Common myeloid progenitor, CD34-positive (primary cell): Measurements from ENCODE around the gene CCDC50.

Experiments
- CTCF ChIA-PET: fragments of 350-600 bp; sonication (Branson Sonifier 250); formaldehyde crosslinking; loops from one replicate; lab custom pipeline; 2021; ENCODE audit warnings: antibody characterized with exemption; lab: Charles Lee
- POLR2A ChIA-PET: fragments of 350-600 bp; sonication (Branson Sonifier 250); formaldehyde crosslinking; loops from one replicate; lab custom pipeline; 2021; ENCODE audit warnings: antibody characterized with exemption; lab: Charles Lee
- DNase-seq, 3 donors: peaks; one replicate each; pipeline versions ENCODE4 v3.0.0 to v3.0.0-alpha.2; 2013
- H3K27ac ChIP-seq, 2 experiments: 1 replicate in 1 of 2; 2 replicates in 1 of 2; pipeline ENCODE4 v1.7.0; 2013; ENCODE audit warnings: inconsistent platforms in 2 of 2, low read length in 2 of 2, mild to moderate bottlenecking in 2 of 2, low read depth in 1 of 2, moderate library complexity in 1 of 2; ENCODE audit not compliant: severe bottlenecking in 2 of 2, insufficient read depth in 1 of 2, poor library complexity in 1 of 2
- H3K27me3 ChIP-seq, 5 experiments: replicated peaks in 2 of 5; 1 replicate in 3 of 5; 2 replicates in 2 of 5; pipeline versions ENCODE4 v1.6.1 to v1.7.0; 2013; ENCODE audit warnings: low read length in 4 of 5, mild to moderate bottlenecking in 2 of 5, moderate library complexity in 2 of 5, inconsistent platforms in 1 of 5; ENCODE audit not compliant: insufficient read depth in 5 of 5, control insufficient read depth in 4 of 5
- H3K36me3 ChIP-seq, 4 experiments: 1 replicate in 2 of 4; 2 replicates in 2 of 4; pipeline versions ENCODE4 v1.6.1 to v1.7.0; 2013; ENCODE audit warnings: low read length in 3 of 4, control low read depth in 1 of 4, mild to moderate bottlenecking in 1 of 4; ENCODE audit not compliant: control insufficient read depth in 4 of 4, insufficient read depth in 4 of 4
- H3K4me1 ChIP-seq, 4 experiments: 1 replicate in 3 of 4; 2 replicates in 1 of 4; pipeline versions ENCODE4 v1.6.1 to v1.7.1; 2013; ENCODE audit warnings: low read length in 3 of 4, mild to moderate bottlenecking in 3 of 4, control low read depth in 1 of 4, inconsistent platforms in 1 of 4, moderate library complexity in 1 of 4; ENCODE audit not compliant: control insufficient read depth in 4 of 4, insufficient read depth in 4 of 4; ENCODE audit errors: control extremely low read depth in 1 of 4
- H3K4me3 ChIP-seq, 7 experiments: 1 replicate in 4 of 7; 2 replicates in 3 of 7; pipeline versions ENCODE4 v1.5.1 to v1.7.0; 2013; ENCODE audit warnings: mild to moderate bottlenecking in 7 of 7, low read length in 6 of 7, moderate library complexity in 6 of 7, inconsistent platforms in 2 of 7, low read depth in 2 of 7, control low read depth in 1 of 7; ENCODE audit not compliant: insufficient read depth in 4 of 7, control insufficient read depth in 1 of 7; ENCODE audit errors: extremely low read depth in 1 of 7
- H3K9me3 ChIP-seq, 5 experiments: 1 replicate in 4 of 5; 2 replicates in 1 of 5; pipeline versions ENCODE4 v1.6.1 to v1.7.1; 2013; ENCODE audit warnings: low read length in 4 of 5, mild to moderate bottlenecking in 2 of 5, inconsistent platforms in 1 of 5, low read depth in 1 of 5, moderate library complexity in 1 of 5; ENCODE audit not compliant: control insufficient read depth in 4 of 5, insufficient read depth in 2 of 5; ENCODE audit errors: control extremely low read depth in 1 of 5
- WGBS: methylation state at CpG from one replicate; pipeline ENCODE4 v1.1.5; 2013; ENCODE audit not compliant: insufficient coverage; 5-methylcytosine and 5-hydroxymethylcytosine counted together

The CCDC50 gene

GRCh38 chr3:191376516-191377141 is 47.4 kb downstream of the CCDC50 start:
- peaks cover 0 to 23% (median 4%) of the 10 kb centered on the region in 4 experiments for H3K36me3 ChIP-seq
- H3K4me3 ChIP-seq, result no peak overlapping the region
- ChIA-PET CTCF (no interaction called here), POLR2A (no interaction called here)
- no peaks in the 10 kb centered on the region for H3K27me3 ChIP-seq
- DNase-seq, result no peak
- peaks cover 0 to 7% (median 3%) of the 10 kb centered on the region in 4 experiments for H3K4me1 ChIP-seq
- WGBS, result 98% methylated on average over 7 of the region's 7 CpGs
- H3K9me3 ChIP-seq, result no peaks in the 10 kb centered on the region
- no peak overlapping the region for H3K27ac ChIP-seq

- CTCF ChIA-PET, result interaction anchor here (1.3 kb wide), 1 partner anchor 13 kb away, joined by 3 read pairs; no protein-coding TSS in a partner anchor
- H3K27ac ChIP-seq, result no peak overlapping the region
- no peaks in the 10 kb centered on the region for H3K27me3 ChIP-seq
- DNase-seq, result no peak
- no peak overlapping the region for H3K4me3 ChIP-seq
- no peaks in the 10 kb centered on the region for H3K9me3 ChIP-seq
- H3K4me1 ChIP-seq, result no peaks in the 10 kb centered on the region
- H3K36me3 ChIP-seq, result peaks cover 0 to 23% (median 4%) of the 10 kb centered on the region in 4 experiments
- POLR2A ChIA-PET, result no interaction called here
Observed at GRCh38 chr3:191378142-191378812, 49.1 kb downstream of the CCDC50 start.

- peaks cover 0 to 23% (median 4%) of the 10 kb centered on the region in 4 experiments for H3K36me3 ChIP-seq
- 62% methylated on average over 2 of the region's 2 CpGs for WGBS
- CTCF ChIA-PET, result interaction anchor here (1.4 kb wide), 1 partner anchor 11 kb away, joined by 3 read pairs; no protein-coding TSS in a partner anchor
- H3K27ac ChIP-seq, result no peak overlapping the region
- no peaks in the 10 kb centered on the region for H3K9me3 ChIP-seq
- H3K27me3 ChIP-seq, result no peaks in the 10 kb centered on the region
- no peaks in the 10 kb centered on the region for H3K4me1 ChIP-seq
- DNase-seq, result no peak
- POLR2A ChIA-PET, result no interaction called here
- no peak overlapping the region for H3K4me3 ChIP-seq
Observed at GRCh38 chr3:191379446-191379845, 50.3 kb downstream of the CCDC50 start.

GRCh38 chr3:191380001-191380400 is 50.8 kb downstream of the CCDC50 start:
- CTCF ChIA-PET, result interaction anchor here (1.4 kb wide), 1 partner anchor 12 kb away, joined by 3 read pairs; no protein-coding TSS in a partner anchor
- H3K9me3 ChIP-seq, result no peaks in the 10 kb centered on the region
- peaks cover 0 to 20% (median 4%) of the 10 kb centered on the region in 4 experiments for H3K36me3 ChIP-seq
- WGBS, result no CpG with 5 or more reads among the region's 2 CpGs
- POLR2A ChIA-PET, result no interaction called here
- no peak for DNase-seq
- no peak overlapping the region for H3K27ac ChIP-seq
- H3K4me1 ChIP-seq, result no peaks in the 10 kb centered on the region
- no peak overlapping the region for H3K4me3 ChIP-seq
- no peaks in the 10 kb centered on the region for H3K27me3 ChIP-seq

GRCh38 chr3:191381303-191381702 is 52.1 kb downstream of the CCDC50 start:
- WGBS, result 100% methylated on average over 5 of the region's 7 CpGs
- no peak overlapping the region for H3K4me3 ChIP-seq
- H3K36me3 ChIP-seq, result peaks cover 0 to 14% (median 4%) of the 10 kb centered on the region in 4 experiments
- no peaks in the 10 kb centered on the region for H3K4me1 ChIP-seq
- no peaks in the 10 kb centered on the region for H3K27me3 ChIP-seq
- CTCF ChIA-PET, result no interaction called here
- POLR2A ChIA-PET, result no interaction called here
- no peak for DNase-seq
- no peaks in the 10 kb centered on the region for H3K9me3 ChIP-seq
- H3K27ac ChIP-seq, result no peak overlapping the region

- Histone ChIP-seq H3K4me3 (no peak overlapping the region), H3K27me3 (no peaks in the 10 kb centered on the region), H3K4me1 (no peaks in the 10 kb centered on the region), H3K36me3 (peaks cover 0 to 14% (median 4%) of the 10 kb centered on the region in 4 experiments), H3K9me3 (no peaks in the 10 kb centered on the region), H3K27ac (no peak overlapping the region)
- ChIA-PET POLR2A (no interaction called here), CTCF (interaction anchor here (0.7 to 1.4 kb wide), 2 partner anchors 9 to 333 kb away, joined by 3 to 5 read pairs; no protein-coding TSS in a partner anchor)
- peak in 2 of 3 donors; percentile 7 to 10 for DNase-seq
- 13% methylated on average over 1 of the region's 1 CpG for WGBS
Observed at GRCh38 chr3:191382661-191383060, 53.5 kb downstream of the CCDC50 start.

GRCh38 chr3:191383124-191383523 is 53.9 kb downstream of the CCDC50 start:
- DNase-seq, result no peak
- Histone ChIP-seq H3K9me3 (no peaks in the 10 kb centered on the region), H3K4me1 (no peaks in the 10 kb centered on the region), H3K27me3 (no peaks in the 10 kb centered on the region), H3K36me3 (peaks cover 0 to 14% (median 4%) of the 10 kb centered on the region in 4 experiments), H3K4me3 (no peak overlapping the region), H3K27ac (no peak overlapping the region)
- CTCF ChIA-PET, result interaction anchor here (0.7 to 1.4 kb wide), 2 partner anchors 9 to 333 kb away, joined by 3 to 5 read pairs; no protein-coding TSS in a partner anchor
- POLR2A ChIA-PET, result no interaction called here
- WGBS, result 100% methylated on average over 1 of the region's 4 CpGs
